B cell (primary cell): ENCODE measurements around the gene CCDC87. TPM values are rescaled to one million over a fixed set of nuclear protein-coding genes. Genes with fewer than 3 reads are reported as not detected.

Experiments used
- ATAC-seq: fragments of 200-7000 bp; cut with Tn5 transposase; one replicate; pipeline ENCODE4 v1.10.0; 2021; ENCODE audit warnings: low read depth, mild to moderate bottlenecking, moderate number of reproducible peaks, moderate library complexity
- CTCF ChIA-PET: fragments of 350-600 bp; sonication (Branson Sonifier 250); formaldehyde crosslinking; loops from one replicate; lab custom pipeline; 2021; ENCODE audit warnings: antibody characterized with exemption, inconsistent platforms; lab: Charles Lee
- POLR2A ChIA-PET: fragments of 350-600 bp; sonication (Branson Sonifier 250); formaldehyde crosslinking; loops from one replicate; lab custom pipeline; 2021; ENCODE audit warnings: antibody characterized with exemption; lab: Charles Lee
- DNase-seq: peaks from one replicate; pipeline ENCODE4 v3.0.0; 2013
- H2AFZ ChIP-seq: 2 replicates; pipeline ENCODE4 v1.6.1; 2012; ENCODE audit warnings: mild to moderate bottlenecking, low read depth, low read length; ENCODE audit not compliant: insufficient read depth, poor library complexity, severe bottlenecking
- H3K27ac ChIP-seq, 2 donors: 1 replicate in 1 of 2; 2 replicates in 1 of 2; pipeline ENCODE4 v1.5.1; 2012 to 2013; ENCODE audit warnings: low read length in 2 of 2, mild to moderate bottlenecking in 2 of 2, moderate library complexity in 1 of 2
- H3K27me3 ChIP-seq, 4 experiments: fragments of 200-600 bp in 1 of 4; sonication (generic) in 1 of 4; replicated peaks in 1 of 4; 1 replicate in 2 of 4; 2 replicates in 2 of 4; pipeline versions ENCODE4 v1.6.1 to v1.7.0; 2013 to 2016; ENCODE audit warnings: low read length in 3 of 4, mild to moderate bottlenecking in 2 of 4, mixed read lengths in 1 of 4, moderate library complexity in 1 of 4; ENCODE audit not compliant: insufficient read depth in 4 of 4, control insufficient read depth in 3 of 4; ENCODE audit errors: control extremely low read depth in 1 of 4
- H3K36me3 ChIP-seq, 2 experiments: replicated peaks in 1 of 2; 1 replicate in 1 of 2; 2 replicates in 1 of 2; pipeline versions ENCODE4 v1.6.1 to v1.7.1; 2013; ENCODE audit warnings: low read length in 1 of 2; ENCODE audit not compliant: insufficient read depth in 2 of 2, control insufficient read depth in 1 of 2; ENCODE audit errors: control extremely low read depth in 1 of 2, extremely low read depth in 1 of 2
- H3K4me1 ChIP-seq, 2 donors: fragments of 200-600 bp in 1 of 2; sonication (generic) in 1 of 2; 1 replicate in 1 of 2; 2 replicates in 1 of 2; pipeline versions ENCODE4 v1.5.1 to v1.6.1; 2013 to 2017; ENCODE audit warnings: low read length in 2 of 2; ENCODE audit not compliant: control insufficient read depth in 2 of 2, insufficient read depth in 2 of 2
- H3K4me2 ChIP-seq: replicated peaks from 2 replicates; pipeline ENCODE3; 2012; ENCODE audit warnings: mild to moderate bottlenecking, low read depth, low read length; ENCODE audit not compliant: poor library complexity, severe bottlenecking
- H3K4me3 ChIP-seq, 5 experiments: fragments of 200-600 bp in 1 of 5; sonication (generic) in 1 of 5; 1 replicate in 3 of 5; 2 replicates in 2 of 5; pipeline versions ENCODE4 v1.5.1 to v1.7.0; 2011 to 2016; ENCODE audit warnings: low read length in 4 of 5, mild to moderate bottlenecking in 4 of 5, low read depth in 2 of 5, control low read depth in 1 of 5, moderate library complexity in 1 of 5; ENCODE audit not compliant: insufficient read depth in 1 of 5; ENCODE audit errors: control extremely low read depth in 1 of 5, extremely low read depth in 1 of 5
- H3K79me2 ChIP-seq: fragments of 200-600 bp; sonication (generic); one replicate; pipeline ENCODE4 v1.6.0; 2016; ENCODE audit warnings: low read length; ENCODE audit not compliant: control insufficient read depth, insufficient read depth
- H3K9ac ChIP-seq: fragments of 200-600 bp; sonication (generic); 2 replicates; pipeline ENCODE4 v1.6.1; 2017; ENCODE audit warnings: mild to moderate bottlenecking, low read length, moderate library complexity
- H3K9me3 ChIP-seq, 3 donors: one replicate each; pipeline versions ENCODE4 v1.6.1 to v1.7.1; 2013; ENCODE audit warnings: low read length in 2 of 3; ENCODE audit not compliant: control insufficient read depth in 2 of 3, insufficient read depth in 1 of 3; ENCODE audit errors: control extremely low read depth in 1 of 3
- H4K20me1 ChIP-seq: 2 replicates; pipeline ENCODE4 v1.6.0; 2012; ENCODE audit warnings: mild to moderate bottlenecking, low read length; ENCODE audit not compliant: insufficient read depth, control insufficient read depth, poor library complexity, severe bottlenecking
- H3K27ac Mint-ChIP-seq: one replicate; pipeline ENCODE4 v1.8.0; 2021; ENCODE audit warnings: mixed read lengths
- H3K27me3 Mint-ChIP-seq: one replicate; pipeline ENCODE4 v1.8.0; 2021; ENCODE audit warnings: mixed read lengths
- H3K4me1 Mint-ChIP-seq: one replicate; pipeline ENCODE4 v1.8.0; 2021; ENCODE audit warnings: mixed read lengths
- H3K4me3 Mint-ChIP-seq: one replicate; pipeline ENCODE4 v1.8.0; 2021; ENCODE audit warnings: mixed read lengths
- H3K9me3 Mint-ChIP-seq: one replicate; pipeline ENCODE4 v1.8.0; 2022; ENCODE audit warnings: mixed read lengths; ENCODE audit not compliant: insufficient read depth
- EZH2 ChIP-seq: IDR thresholded peaks from 2 replicates; pipeline ENCODE4 v1.6.1; 2012; ENCODE audit warnings: borderline replicate concordance, low read depth, mild to moderate bottlenecking, moderate library complexity, low read length; ENCODE audit not compliant: insufficient read depth, poor library complexity, severe bottlenecking
- WGBS: methylation state at CpG from one replicate; pipeline ENCODE4 v1.1.5; 2013; ENCODE audit warnings: missing lambda C conversion rate; ENCODE audit not compliant: insufficient coverage; 5-methylcytosine and 5-hydroxymethylcytosine counted together
- intact Hi-C: fragments of 100-400 bp; cut with micrococcal nuclease; formaldehyde crosslinking; loops from one replicate; pipeline ENCODE4 v1.10.0; 2022
- polyA plus RNA-seq: library from polyadenylated mRNA; depleted of rRNA; stranded (reverse); fragments of >200 nt; gene quantifications from 2 replicates; pipeline ENCODE4 v1.2.3, GENCODE V29; 2012
- total RNA-seq, 2 donors: library from RNA; stranded (reverse); fragments of 120-200 nt in 1 of 2; gene quantifications; 1 replicate in 1 of 2; 2 replicates in 1 of 2; pipeline versions ENCODE4 v1.2.3 to v1.2.4, GENCODE V29; 2013 to 2022
- TF ChIP-seq, protein P1 (sequence below): fragments of 200-600 bp; IDR thresholded peaks from one replicate; pipeline ENCODE4 v1.8.0; 2022; ENCODE audit warnings: antibody characterized with exemption, mild to moderate bottlenecking

Gene CCDC87
- total and polyA plus RNA-seq, 2 donors (not counting 1 experiment from before 2014, with no cell fraction given): 0.39 TPM; not detected in 1

DNA sequence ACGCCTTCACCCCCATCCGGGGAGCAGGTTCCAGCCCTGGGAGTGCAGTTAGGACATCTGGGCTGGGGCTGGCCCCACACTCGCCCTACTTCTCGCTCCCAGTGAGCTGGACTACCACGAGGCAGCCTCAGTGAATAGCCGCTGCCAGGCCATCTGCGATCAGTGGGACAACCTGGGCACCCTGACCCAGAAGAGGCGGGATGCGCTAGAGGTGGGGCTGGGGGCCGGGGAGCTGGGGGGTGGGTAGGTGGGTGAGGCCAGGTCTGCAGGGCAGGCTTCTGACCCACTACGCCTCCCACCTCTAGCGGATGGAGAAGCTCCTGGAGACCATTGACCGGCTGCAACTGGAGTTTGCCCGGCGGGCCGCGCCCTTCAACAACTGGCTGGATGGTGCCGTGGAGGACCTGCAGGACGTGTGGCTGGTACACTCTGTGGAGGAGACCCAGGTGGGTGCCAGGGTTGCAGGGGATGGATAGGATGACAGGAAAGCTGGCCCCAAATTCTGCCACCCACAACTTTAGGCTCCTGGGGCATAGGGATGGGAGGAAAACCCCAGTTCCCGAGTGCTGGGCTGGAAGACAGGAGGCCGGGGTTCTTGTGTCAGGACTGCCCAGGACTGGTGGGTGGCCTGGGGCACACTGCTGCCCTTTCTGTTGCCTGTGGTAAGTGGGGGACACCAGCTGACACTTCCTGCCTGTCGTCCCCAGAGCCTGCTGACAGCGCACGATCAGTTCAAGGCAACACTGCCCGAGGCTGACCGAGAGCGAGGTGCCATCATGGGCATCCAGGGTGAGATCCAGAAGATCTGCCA is 32.8 kb downstream of the CCDC87 start:
- Histone ChIP-seq H3K27me3 (peaks cover 0 to 24% (median 0%) of the 10 kb centered on the region in 4 experiments), H3K9ac (no peak overlapping the region), H3K9me3 (peaks cover 0 to 4% (median 0%) of the 10 kb centered on the region in 3 donors), H3K79me2 (no peaks in the 10 kb centered on the region), H3K4me1 (peaks cover 5 to 6% of the 10 kb centered on the region in 2 donors), H3K27ac (no peak overlapping the region), H4K20me1 (no peaks in the 10 kb centered on the region), H3K36me3 (no peaks in the 10 kb centered on the region), H3K4me3 (no peak overlapping the region), H2AFZ (no peak overlapping the region), H3K4me2 (no peak overlapping the region)
- POLR2A ChIA-PET: interaction anchor here (1.0 kb wide), 2 partner anchors 56 to 80 kb away, joined by 3 read pairs; partner anchors contain the start of genes DPP3 and RBM14
- no peak for ATAC-seq
- H3K27me3 Mint-ChIP-seq: peaks cover 19% of the 10 kb centered on the region
- CTCF ChIA-PET: interaction anchor here (1.3 to 2.1 kb wide), 2 partner anchors 19 to 118 kb away, joined by 3 to 6 read pairs; partner anchors contain the start of gene RBM4B
- no peaks in the 10 kb centered on the region for H3K9me3 Mint-ChIP-seq
- peaks cover 2% of the 10 kb centered on the region for H3K4me1 Mint-ChIP-seq
- no peak for DNase-seq
- no peak overlapping the region for H3K4me3 Mint-ChIP-seq
- no peak overlapping the region for H3K27ac Mint-ChIP-seq
- intact Hi-C loops: no loop called here
- TF ChIP-seq, protein P1, sequence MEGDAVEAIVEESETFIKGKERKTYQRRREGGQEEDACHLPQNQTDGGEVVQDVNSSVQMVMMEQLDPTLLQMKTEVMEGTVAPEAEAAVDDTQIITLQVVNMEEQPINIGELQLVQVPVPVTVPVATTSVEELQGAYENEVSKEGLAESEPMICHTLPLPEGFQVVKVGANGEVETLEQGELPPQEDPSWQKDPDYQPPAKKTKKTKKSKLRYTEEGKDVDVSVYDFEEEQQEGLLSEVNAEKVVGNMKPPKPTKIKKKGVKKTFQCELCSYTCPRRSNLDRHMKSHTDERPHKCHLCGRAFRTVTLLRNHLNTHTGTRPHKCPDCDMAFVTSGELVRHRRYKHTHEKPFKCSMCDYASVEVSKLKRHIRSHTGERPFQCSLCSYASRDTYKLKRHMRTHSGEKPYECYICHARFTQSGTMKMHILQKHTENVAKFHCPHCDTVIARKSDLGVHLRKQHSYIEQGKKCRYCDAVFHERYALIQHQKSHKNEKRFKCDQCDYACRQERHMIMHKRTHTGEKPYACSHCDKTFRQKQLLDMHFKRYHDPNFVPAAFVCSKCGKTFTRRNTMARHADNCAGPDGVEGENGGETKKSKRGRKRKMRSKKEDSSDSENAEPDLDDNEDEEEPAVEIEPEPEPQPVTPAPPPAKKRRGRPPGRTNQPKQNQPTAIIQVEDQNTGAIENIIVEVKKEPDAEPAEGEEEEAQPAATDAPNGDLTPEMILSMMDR: no peak
- no peak for TF ChIP-seq EZH2
- WGBS: 89% methylated on average over 24 of the region's 27 CpGs
